DND-41 (cell line): Measurements from ENCODE around the gene MAP2.

Source experiments
- EZH2 ChIP-seq: IDR thresholded peaks from 3 replicates; pipeline ENCODE4 v1.6.1; 2012; ENCODE audit warnings: borderline replicate concordance, low read depth, mild to moderate bottlenecking, moderate library complexity, low read length, inconsistent platforms; ENCODE audit not compliant: severe bottlenecking
- TF ChIP-seq, protein P1 (sequence below): IDR thresholded peaks from 2 replicates; pipeline ENCODE4 v1.5.1; 2012; ENCODE audit warnings: borderline replicate concordance, low read length, moderate library complexity, mild to moderate bottlenecking; ENCODE audit not compliant: poor library complexity, severe bottlenecking; ENCODE audit errors: extremely low read depth

DNA sequence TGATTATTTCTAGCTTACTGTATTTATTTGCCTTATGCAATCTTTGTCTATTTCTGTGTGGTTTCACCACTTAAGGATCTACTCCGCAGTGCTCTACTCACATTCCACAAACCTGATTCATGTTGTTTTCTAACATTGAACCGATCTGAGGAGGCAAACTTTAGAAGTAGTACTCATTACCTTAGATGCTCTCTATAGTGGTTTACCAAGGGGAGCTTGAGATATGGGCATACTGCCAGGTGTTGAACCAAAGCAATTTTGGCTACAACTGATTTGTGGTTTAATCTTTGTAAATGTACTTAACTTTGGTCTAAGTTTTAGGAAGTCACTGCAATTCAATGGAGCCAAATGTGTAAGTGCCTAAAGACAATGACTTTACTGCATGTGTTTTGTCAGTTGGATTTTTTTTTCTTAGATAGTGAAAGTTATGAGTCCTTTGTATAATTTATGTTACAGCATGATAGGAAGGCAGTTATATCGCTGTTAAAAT lies 50.1 kb downstream of the MAP2 start:
- TF ChIP-seq, protein P1, sequence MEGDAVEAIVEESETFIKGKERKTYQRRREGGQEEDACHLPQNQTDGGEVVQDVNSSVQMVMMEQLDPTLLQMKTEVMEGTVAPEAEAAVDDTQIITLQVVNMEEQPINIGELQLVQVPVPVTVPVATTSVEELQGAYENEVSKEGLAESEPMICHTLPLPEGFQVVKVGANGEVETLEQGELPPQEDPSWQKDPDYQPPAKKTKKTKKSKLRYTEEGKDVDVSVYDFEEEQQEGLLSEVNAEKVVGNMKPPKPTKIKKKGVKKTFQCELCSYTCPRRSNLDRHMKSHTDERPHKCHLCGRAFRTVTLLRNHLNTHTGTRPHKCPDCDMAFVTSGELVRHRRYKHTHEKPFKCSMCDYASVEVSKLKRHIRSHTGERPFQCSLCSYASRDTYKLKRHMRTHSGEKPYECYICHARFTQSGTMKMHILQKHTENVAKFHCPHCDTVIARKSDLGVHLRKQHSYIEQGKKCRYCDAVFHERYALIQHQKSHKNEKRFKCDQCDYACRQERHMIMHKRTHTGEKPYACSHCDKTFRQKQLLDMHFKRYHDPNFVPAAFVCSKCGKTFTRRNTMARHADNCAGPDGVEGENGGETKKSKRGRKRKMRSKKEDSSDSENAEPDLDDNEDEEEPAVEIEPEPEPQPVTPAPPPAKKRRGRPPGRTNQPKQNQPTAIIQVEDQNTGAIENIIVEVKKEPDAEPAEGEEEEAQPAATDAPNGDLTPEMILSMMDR = no peak
- TF ChIP-seq EZH2 = no peak
